Measurements from ENCODE around the gene STAP2.

The STAP2 gene

GRCh38 chr19:4327252-4327876 lies 11.3 kb downstream of the STAP2 start:
- DNase-seq (ENCODE audit: low read depth) = peak; percentile 62

- no peak for DNase-seq (ENCODE audit: low read depth)
These were observed 11.8 kb downstream of the STAP2 start for GRCh38 chr19:4326837-4327251.

GRCh38 chr19:4326215-4326836 lies 12.3 kb downstream of the STAP2 start:
- no peak for DNase-seq (ENCODE audit: low read depth)

- DNase-seq (ENCODE audit: low read depth) = no peak
These were observed 14.4 kb downstream of the STAP2 start for GRCh38 chr19:4324228-4324627.

- DNase-seq (ENCODE audit: low read depth) = no peak
These were observed 14.9 kb downstream of the STAP2 start for GRCh38 chr19:4323692-4324091.

- DNase-seq (ENCODE audit: low read depth) = no peak
These were observed 15.5 kb downstream of the STAP2 start for GRCh38 chr19:4322942-4323665.

- no peak for DNase-seq (ENCODE audit: low read depth)
These were observed 18.2 kb downstream of the STAP2 start for GRCh38 chr19:4320419-4320818.

GRCh38 chr19:4319067-4319718 lies 19.4 kb downstream of the STAP2 start:
- DNase-seq (ENCODE audit: low read depth) = no peak

GRCh38 chr19:4318460-4318859 lies 20.2 kb downstream of the STAP2 start:
- no peak for DNase-seq (ENCODE audit: low read depth)

- DNase-seq (ENCODE audit: low read depth) = no peak
These were observed 21.7 kb downstream of the STAP2 start for GRCh38 chr19:4316956-4317355.

GRCh38 chr19:4313847-4314490 lies 24.7 kb downstream of the STAP2 start:
- DNase-seq (ENCODE audit: low read depth) = no peak

- no peak for DNase-seq (ENCODE audit: low read depth)
These were observed 28.1 kb downstream of the STAP2 start for GRCh38 chr19:4310247-4311121.

- DNase-seq (ENCODE audit: low read depth) = no peak
These were observed 33.0 kb downstream of the STAP2 start for GRCh38 chr19:4305659-4306058.

- DNase-seq (ENCODE audit: low read depth) = no peak
These were observed 33.4 kb downstream of the STAP2 start for GRCh38 chr19:4305257-4305612.

- DNase-seq (ENCODE audit: low read depth) = peak; percentile 45
These were observed 33.9 kb downstream of the STAP2 start, which contains the start of gene FSD1 for GRCh38 chr19:4304538-4305256. Gene FSD1, plus strand, starts transcription at chr19:4304598. Its CDS starts 149 bp downstream, at chr19:4304747.

- no peak for DNase-seq (ENCODE audit: low read depth)
These were observed 34.6 kb downstream of the STAP2 start for GRCh38 chr19:4303819-4304537.

- DNase-seq (ENCODE audit: low read depth) = no peak
These were observed 36.4 kb downstream of the STAP2 start, which contains the start of gene TMIGD2 for GRCh38 chr19:4302243-4302640. Gene TMIGD2, minus strand, starts transcription at chr19:4302389. Its CDS starts 4 bp downstream, at chr19:4302385.

GRCh38 chr19:4301590-4302242 lies 36.9 kb downstream of the STAP2 start:
- DNase-seq (ENCODE audit: low read depth) = no peak

GRCh38 chr19:4300589-4300988 lies 38.0 kb downstream of the STAP2 start:
- no peak for DNase-seq (ENCODE audit: low read depth)

All from activated T-cell treated with anti-CD3 and anti-CD28 coated beads for 1 hour (primary cell).